ENCODE results near the gene SHB.
"Not testable (repeated sequence)": the region's sequence is repeated elsewhere in the genome, so short reads cannot be mapped to it uniquely, and the experiment has no call there.

SHB gene

GRCh38 chr9:38062498-38063362, 6.3 kb downstream of the SHB start:
- DNase-seq (ENCODE audit: low spot score), result no peak

DNA sequence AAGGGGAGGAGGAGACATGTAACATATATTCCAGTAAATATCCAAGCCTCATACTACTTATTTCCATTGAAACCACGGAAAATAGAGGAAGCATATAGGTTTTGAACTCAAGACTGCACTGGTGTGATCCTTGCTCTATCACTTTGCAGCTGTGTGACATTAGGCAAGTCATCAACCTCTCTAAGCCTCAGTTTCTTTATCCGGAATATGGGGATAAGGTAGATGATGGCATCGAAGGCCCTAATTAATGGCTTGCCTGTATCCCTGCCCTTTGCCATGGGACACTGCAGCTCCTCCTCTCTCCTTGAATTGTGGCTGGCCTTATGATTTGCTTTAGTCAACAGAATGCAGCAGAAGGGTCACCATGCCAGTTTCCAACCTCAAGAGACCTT, 6.9 kb downstream of the SHB start:
- DNase-seq (ENCODE audit: low spot score), result no peak

- DNase-seq (ENCODE audit: low spot score), result no peak
These were observed 7.6 kb downstream of the SHB start for GRCh38 chr9:38061326-38061977.

DNA sequence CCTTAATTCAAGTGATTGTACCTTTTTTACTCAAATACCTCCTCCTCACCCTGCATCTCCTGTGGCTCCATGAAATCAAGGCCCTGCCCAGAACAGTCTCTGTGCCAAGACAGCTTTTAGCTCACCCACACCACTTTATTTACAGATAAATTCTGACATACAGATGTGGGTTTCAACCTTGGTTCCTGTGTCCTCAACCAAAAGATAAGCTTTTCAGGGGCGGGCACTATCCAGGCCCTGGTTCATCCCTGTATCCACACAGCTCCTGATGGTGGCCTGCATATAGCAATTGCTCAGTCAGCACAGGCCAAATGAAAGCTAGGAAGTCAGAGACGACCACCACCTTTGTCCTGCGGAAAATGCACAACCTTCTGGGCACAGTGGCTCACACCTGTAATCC, 8.3 kb downstream of the SHB start:
- no peak for DNase-seq (ENCODE audit: low spot score)

GRCh38 chr9:38059233-38059936, 9.6 kb downstream of the SHB start:
- DNase-seq (ENCODE audit: low spot score), result no peak

GRCh38 chr9:38058452-38059232, 10.4 kb downstream of the SHB start:
- DNase-seq (ENCODE audit: low spot score), result no peak

DNA sequence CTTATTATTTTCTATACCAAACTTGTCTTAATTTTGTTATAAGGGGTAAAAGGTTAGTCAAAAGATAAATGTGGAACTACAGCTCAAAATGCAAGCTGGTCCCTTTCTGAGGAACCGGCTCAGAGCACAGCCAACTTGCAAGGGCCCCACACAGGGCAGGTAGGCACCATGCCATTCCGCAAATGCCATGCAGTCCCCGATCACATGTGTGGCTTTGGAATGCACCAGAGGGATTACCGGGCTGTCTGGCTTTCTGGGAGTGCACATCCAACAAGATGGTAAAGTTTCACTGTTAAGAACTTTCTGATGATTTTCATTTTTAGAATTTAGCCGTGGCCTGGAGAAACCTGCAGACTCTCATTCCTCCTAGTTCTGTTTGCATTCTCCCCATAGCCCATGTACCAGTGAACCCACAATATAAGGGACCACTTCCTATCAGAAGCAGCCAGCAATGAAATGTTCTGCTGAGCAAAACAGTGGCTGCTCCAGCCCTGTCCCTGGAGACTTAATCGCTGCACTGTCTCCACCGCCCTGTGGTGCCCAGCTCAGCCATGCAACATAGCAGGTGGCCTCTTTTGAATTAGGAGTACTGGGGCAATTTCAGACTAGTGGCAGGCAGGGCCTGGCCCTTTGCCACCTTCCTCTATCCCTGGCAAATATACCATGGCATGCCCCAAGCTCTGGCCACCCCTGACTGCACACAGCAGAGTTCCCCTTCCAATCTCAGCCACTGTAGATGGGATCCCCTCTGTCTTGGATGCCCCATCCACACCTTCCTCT, 11.4 kb downstream of the SHB start:
- no peak for DNase-seq (ENCODE audit: low spot score)

DNA sequence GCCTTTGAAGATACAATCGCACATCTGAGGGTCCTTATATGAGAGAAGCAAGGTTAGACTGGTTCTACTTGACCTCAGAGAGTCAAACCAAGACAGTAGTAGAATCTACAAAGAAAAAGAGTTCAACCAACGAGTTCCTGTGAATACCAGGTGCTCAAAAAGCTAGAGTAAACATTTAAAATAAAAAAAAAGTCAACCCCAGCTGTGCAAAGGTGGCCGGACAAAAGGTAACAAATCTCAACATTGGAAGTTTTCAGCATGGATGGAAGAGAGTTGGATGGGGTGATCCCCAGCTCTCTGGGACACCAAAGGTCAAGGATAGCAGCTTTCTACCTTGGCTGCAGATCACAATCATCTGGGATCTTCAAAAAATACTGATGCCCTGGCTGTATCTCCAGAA, 14.4 kb downstream of the SHB start:
- DNase-seq (ENCODE audit: low spot score), result no peak

GRCh38 chr9:38053697-38054461, 15.1 kb downstream of the SHB start:
- DNase-seq (ENCODE audit: low spot score), result no peak

GRCh38 chr9:38051780-38052546, 17.1 kb downstream of the SHB start:
- no peak for DNase-seq (ENCODE audit: low spot score)

GRCh38 chr9:38048316-38048969, 20.6 kb downstream of the SHB start:
- DNase-seq (ENCODE audit: low spot score), result no peak

- DNase-seq (ENCODE audit: low spot score), result no peak
These were observed 21.5 kb downstream of the SHB start for GRCh38 chr9:38047301-38048251.

DNA sequence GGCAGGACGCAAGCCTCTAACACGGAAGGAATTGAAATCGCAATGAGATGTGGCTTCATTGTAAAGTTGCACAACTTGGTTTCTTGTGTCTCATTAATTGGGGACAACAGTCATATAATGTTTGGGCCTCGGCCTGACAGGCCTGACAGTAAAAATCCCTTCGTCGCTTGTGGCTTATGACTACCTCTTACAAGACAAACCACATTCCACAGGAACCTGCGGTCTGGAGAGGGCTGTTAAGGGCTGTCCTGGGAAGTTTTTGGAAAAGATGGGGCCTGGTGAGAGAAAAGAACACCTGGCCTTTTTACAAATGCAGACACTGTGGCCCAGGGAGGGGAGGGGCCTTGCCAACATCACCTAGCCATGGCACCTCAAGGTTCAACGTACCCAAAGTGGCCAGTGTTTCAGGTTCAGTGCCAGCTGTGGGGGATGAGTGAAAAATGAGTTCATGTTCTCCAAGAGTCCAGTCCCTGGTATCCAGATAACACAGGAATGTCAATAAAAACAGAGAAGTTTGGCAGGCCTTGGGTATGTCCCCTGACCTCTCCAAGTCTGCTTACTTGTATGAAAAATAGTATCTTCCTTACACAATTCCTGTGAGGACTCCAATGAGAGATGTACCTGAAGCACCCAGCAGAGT, 22.2 kb downstream of the SHB start:
- DNase-seq (ENCODE audit: low spot score), result no peak

GRCh38 chr9:38045939-38046338, 23.1 kb downstream of the SHB start:
- not testable (repeated sequence) for DNase-seq (ENCODE audit: low spot score)

- DNase-seq (ENCODE audit: low spot score), result no peak
These were observed 24.3 kb downstream of the SHB start for GRCh38 chr9:38044706-38045105.

- DNase-seq (ENCODE audit: low spot score), result no peak
These were observed 24.9 kb downstream of the SHB start for GRCh38 chr9:38043931-38044623.
